Measurements from ENCODE around the gene CHST9.
A peak's percentile ranks its signal among the peaks of the same experiment; 100 is the strongest.
"Not testable (repeated sequence)": the region's sequence is repeated elsewhere in the genome, so short reads cannot be mapped to it uniquely, and the experiment has no call there.

The CHST9 gene

GRCh38 chr18:26992926-26993325 is 192.2 kb downstream of the CHST9 start:
- DNase-seq = no peak

- no peak for DNase-seq
These were observed 195.3 kb downstream of the CHST9 start for GRCh38 chr18:26989842-26990241.

GRCh38 chr18:26981360-26982082 is 203.6 kb downstream of the CHST9 start:
- no peak for DNase-seq

- no peak for DNase-seq
These were observed 206.2 kb downstream of the CHST9 start for GRCh38 chr18:26978812-26979341.

GRCh38 chr18:26977781-26978180 is 207.3 kb downstream of the CHST9 start:
- no peak for DNase-seq

- DNase-seq = no peak
These were observed 208.9 kb downstream of the CHST9 start for GRCh38 chr18:26976206-26976605.

GRCh38 chr18:26972549-26972948 is 212.6 kb downstream of the CHST9 start:
- not testable (repeated sequence) for DNase-seq

- peak; percentile 33 for DNase-seq
These were observed 213.7 kb downstream of the CHST9 start for GRCh38 chr18:26971409-26971808.

- no peak for DNase-seq
These were observed 214.5 kb downstream of the CHST9 start for GRCh38 chr18:26970637-26971036.

GRCh38 chr18:26965206-26965605 is 219.9 kb downstream of the CHST9 start:
- DNase-seq = no peak

- DNase-seq = peak; percentile 48
These were observed 221.8 kb downstream of the CHST9 start for GRCh38 chr18:26963292-26963691.

GRCh38 chr18:26961839-26962238 is 223.3 kb downstream of the CHST9 start:
- no peak for DNase-seq

GRCh38 chr18:26960911-26961310 is 224.2 kb downstream of the CHST9 start:
- no peak for DNase-seq

- no peak for DNase-seq
These were observed 228.2 kb downstream of the CHST9 start for GRCh38 chr18:26956863-26957262.

GRCh38 chr18:26948703-26949102 is 236.4 kb downstream of the CHST9 start:
- DNase-seq = no peak

- no peak for DNase-seq
These were observed 241.2 kb downstream of the CHST9 start for GRCh38 chr18:26943906-26944305.

GRCh38 chr18:26941584-26941983 is 243.5 kb downstream of the CHST9 start:
- DNase-seq = no peak

GRCh38 chr18:26940744-26941398 is 244.2 kb downstream of the CHST9 start:
- DNase-seq = no peak

- DNase-seq = no peak
These were observed 253.4 kb downstream of the CHST9 start for GRCh38 chr18:26931659-26932058.

GRCh38 chr18:26930630-26931029 is 254.5 kb downstream of the CHST9 start:
- no peak for DNase-seq

GRCh38 chr18:26928670-26929313 is 256.3 kb downstream of the CHST9 start:
- no peak for DNase-seq

GRCh38 chr18:26927822-26928221 is 257.3 kb downstream of the CHST9 start:
- DNase-seq = not testable (repeated sequence)

GRCh38 chr18:26926066-26926675 is 258.9 kb downstream of the CHST9 start:
- no peak for DNase-seq

Measured in NCI-H82 (cell line).